Cardiac muscle cell (in vitro differentiated cells and primary cell): ENCODE results near the gene PROX1. TPM values are rescaled to one million over a fixed set of nuclear protein-coding genes. Genes with fewer than 3 reads are reported as not detected.

Experiments used
- DNase-seq, 2 donors: peaks; one replicate each; pipeline versions ENCODE4 v3.0.0 to v3.0.0-alpha.2; 2010 to 2017; ENCODE audit warnings: low read depth in 1 of 2, low spot score in 1 of 2
- H3K27ac ChIP-seq: fragments of 200-600 bp; sonication (generic); 2 replicates; pipeline ENCODE4 v1.5.1; 2016
- H3K27me3 ChIP-seq: fragments of 200-600 bp; sonication (generic); 2 replicates; pipeline ENCODE4 v1.6.0; 2016; ENCODE audit warnings: control low read depth
- H3K36me3 ChIP-seq: fragments of 200-600 bp; sonication (generic); 2 replicates; pipeline ENCODE4 v1.5.1; 2016; ENCODE audit warnings: control low read depth
- H3K4me1 ChIP-seq: fragments of 200-600 bp; sonication (generic); 2 replicates; pipeline ENCODE4 v1.8.1; 2017; ENCODE audit warnings: low read depth, mild to moderate bottlenecking, mixed run types
- H3K4me3 ChIP-seq: fragments of 200-600 bp; sonication (generic); 2 replicates; pipeline ENCODE4 v1.5.1; 2016; ENCODE audit warnings: mild to moderate bottlenecking
- H3K9me3 ChIP-seq: fragments of 200-600 bp; sonication (generic); 2 replicates; pipeline ENCODE4 v1.5.1; 2017; ENCODE audit warnings: low read depth, mild to moderate bottlenecking, control low read depth
- polyA plus RNA-seq: library from polyadenylated mRNA; unstranded; fragments of >200 nt; fragmentation: Nextera tagmentation; extraction: Ambion mirVana; gene quantifications from 2 replicates; pipeline ENCODE4 v1.2.1, GENCODE V29; 2016
- total RNA-seq: library from RNA; depleted of rRNA; stranded (reverse); fragments of >200 nt; gene quantifications from 2 replicates; pipeline ENCODE4 v1.2.3, GENCODE V29; 2016
- TF ChIP-seq, protein P1 (sequence below): IDR thresholded peaks from 2 replicates; pipeline ENCODE4 v1.5.1; 2012; ENCODE audit warnings: low read depth, mild to moderate bottlenecking, low read length

Gene PROX1
- total and polyA plus RNA-seq, 2 experiments from 2014 or later: 10.1 to 28.7 TPM

DNA sequence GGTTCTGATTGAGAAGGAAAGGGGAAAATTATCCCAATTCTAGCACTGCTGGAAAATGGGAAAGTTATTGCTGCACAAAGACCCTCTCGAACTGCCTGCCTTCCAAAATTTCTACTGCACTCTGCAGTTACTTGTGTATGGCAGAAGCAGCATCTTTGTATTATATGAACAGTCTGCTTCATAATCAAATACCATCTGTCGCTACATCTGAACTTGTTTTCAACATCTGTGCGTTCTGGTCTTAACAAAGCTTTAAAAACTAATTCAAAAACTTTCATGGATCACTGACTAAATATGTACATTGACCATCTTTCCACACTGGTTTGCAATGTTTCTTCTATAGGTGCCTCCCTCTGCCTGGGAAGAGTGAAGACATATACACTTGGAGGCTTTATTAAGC lies 79.2 kb downstream of the PROX1 start:
- Histone ChIP-seq H3K27me3 (no peaks in the 10 kb centered on the region), H3K36me3 (no peaks in the 10 kb centered on the region), H3K4me3 (no peak overlapping the region), H3K27ac (no peak overlapping the region), H3K9me3 (no peaks in the 10 kb centered on the region), H3K4me1 (no peaks in the 10 kb centered on the region)
- TF ChIP-seq, protein P1, sequence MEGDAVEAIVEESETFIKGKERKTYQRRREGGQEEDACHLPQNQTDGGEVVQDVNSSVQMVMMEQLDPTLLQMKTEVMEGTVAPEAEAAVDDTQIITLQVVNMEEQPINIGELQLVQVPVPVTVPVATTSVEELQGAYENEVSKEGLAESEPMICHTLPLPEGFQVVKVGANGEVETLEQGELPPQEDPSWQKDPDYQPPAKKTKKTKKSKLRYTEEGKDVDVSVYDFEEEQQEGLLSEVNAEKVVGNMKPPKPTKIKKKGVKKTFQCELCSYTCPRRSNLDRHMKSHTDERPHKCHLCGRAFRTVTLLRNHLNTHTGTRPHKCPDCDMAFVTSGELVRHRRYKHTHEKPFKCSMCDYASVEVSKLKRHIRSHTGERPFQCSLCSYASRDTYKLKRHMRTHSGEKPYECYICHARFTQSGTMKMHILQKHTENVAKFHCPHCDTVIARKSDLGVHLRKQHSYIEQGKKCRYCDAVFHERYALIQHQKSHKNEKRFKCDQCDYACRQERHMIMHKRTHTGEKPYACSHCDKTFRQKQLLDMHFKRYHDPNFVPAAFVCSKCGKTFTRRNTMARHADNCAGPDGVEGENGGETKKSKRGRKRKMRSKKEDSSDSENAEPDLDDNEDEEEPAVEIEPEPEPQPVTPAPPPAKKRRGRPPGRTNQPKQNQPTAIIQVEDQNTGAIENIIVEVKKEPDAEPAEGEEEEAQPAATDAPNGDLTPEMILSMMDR: no peak
- DNase-seq: no peak

DNA sequence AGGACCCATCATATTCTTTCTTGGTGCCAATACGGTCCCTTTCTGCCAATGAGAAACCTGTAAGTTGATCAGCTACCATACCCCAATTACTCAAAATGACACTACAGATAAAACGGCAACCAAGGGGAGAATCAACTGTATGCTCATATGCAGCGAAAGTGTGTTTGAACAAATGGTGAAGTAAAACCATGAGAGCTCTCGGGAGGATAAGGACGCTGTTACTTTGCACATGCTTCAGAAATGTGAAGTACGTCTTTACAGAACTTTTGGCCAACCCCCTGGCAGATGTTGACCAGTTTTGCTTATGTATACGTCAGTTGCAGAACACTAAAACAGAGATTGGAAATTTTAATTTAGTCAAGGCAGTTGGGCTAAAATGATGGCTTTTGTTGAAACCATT lies 79.6 kb downstream of the PROX1 start:
- Histone ChIP-seq H3K36me3 (no peaks in the 10 kb centered on the region), H3K9me3 (no peaks in the 10 kb centered on the region), H3K4me3 (no peak overlapping the region), H3K27me3 (no peaks in the 10 kb centered on the region), H3K4me1 (no peaks in the 10 kb centered on the region), H3K27ac (no peak overlapping the region)
- TF ChIP-seq, protein P1: no peak
- DNase-seq: no peak

DNA sequence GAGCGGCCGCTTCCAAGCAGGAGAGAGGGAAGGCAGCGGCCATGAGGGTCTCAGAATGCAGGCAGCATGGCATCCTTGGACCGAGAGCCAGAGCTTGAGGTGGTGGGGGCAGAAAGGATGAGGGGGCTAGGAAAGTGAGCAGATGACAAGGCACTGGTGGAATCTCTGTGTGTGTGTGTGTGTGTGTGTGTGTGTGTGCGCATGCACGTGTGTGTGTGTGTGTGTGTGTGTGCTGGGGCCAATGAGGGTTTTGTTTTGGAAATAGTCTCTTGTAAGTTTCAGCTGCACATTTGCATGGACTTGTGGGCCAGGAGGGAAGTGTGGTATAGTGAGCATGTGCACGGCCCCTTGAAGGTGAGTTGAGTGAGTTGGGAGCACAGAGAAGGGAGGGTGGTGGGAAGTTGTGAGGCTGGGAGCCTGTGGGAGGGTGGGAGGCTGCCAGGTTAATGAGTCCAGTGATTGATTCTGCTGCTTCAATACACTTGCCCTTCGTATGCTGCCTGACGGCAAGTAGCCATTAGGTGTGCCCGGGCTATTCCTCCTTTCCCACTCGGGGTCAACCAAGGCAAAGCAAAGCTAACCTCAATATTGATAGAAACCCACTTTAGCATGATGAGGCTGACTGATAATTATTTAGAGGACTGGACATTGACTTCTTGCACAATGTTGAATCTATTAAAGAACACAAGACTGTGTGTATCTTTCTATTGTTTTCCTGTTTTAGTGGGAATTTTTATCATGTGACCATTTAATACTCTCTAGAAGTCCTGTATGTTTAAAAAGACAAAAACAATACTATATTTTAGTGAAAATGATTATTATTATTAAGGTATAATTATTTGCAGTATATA lies 80.3 kb downstream of the PROX1 start:
- H3K27ac ChIP-seq: no peak overlapping the region
- no peaks in the 10 kb centered on the region for H3K4me1 ChIP-seq
- H3K27me3 ChIP-seq: no peaks in the 10 kb centered on the region
- no peak for DNase-seq
- TF ChIP-seq, protein P1: no peak
- H3K36me3 ChIP-seq: no peaks in the 10 kb centered on the region
- H3K4me3 ChIP-seq: no peak overlapping the region
- no peaks in the 10 kb centered on the region for H3K9me3 ChIP-seq

DNA sequence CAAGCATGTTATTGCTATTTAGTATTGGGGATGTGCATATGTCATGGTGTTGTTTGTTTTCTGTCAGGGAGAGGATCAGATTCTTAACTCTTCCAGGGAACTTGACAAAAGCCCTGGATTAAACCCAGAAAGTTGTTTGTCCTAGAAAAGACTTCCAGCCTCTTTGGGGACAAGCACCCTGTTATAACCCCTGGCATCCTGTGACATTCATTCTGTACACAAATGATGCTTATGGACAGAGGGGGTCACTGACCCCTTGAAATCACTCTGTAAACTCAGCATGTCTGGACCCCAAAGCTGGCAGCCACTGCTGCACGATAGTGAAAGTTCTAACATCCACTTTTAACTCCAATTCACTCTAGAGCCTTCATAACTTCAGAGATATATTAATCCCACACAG lies 81.2 kb downstream of the PROX1 start:
- H3K36me3 ChIP-seq: no peaks in the 10 kb centered on the region
- DNase-seq: no peak
- no peak overlapping the region for H3K4me3 ChIP-seq
- no peaks in the 10 kb centered on the region for H3K9me3 ChIP-seq
- H3K27ac ChIP-seq: no peak overlapping the region
- no peaks in the 10 kb centered on the region for H3K27me3 ChIP-seq
- no peaks in the 10 kb centered on the region for H3K4me1 ChIP-seq
- TF ChIP-seq, protein P1: no peak

DNA sequence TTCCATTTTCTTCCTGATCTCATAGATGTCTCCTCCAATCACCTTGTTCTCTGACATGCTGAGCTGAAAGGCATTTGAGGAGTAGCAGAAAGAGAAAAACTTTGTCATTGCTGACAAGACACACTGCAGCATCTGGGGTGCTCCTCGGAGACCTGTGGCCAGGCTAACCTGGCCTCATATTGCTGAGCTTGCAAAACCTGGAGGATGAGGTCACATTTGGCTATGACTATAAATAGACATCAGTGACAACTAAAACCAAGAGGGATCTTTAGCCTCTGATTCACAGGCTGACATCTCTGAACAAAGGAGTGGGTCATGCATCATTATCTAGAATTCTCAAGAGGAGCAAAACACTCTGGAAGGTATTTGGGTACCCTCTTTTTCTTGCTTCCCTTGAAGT lies 83.7 kb downstream of the PROX1 start:
- no peaks in the 10 kb centered on the region for H3K9me3 ChIP-seq
- no peak overlapping the region for H3K27ac ChIP-seq
- no peaks in the 10 kb centered on the region for H3K27me3 ChIP-seq
- no peaks in the 10 kb centered on the region for H3K4me1 ChIP-seq
- TF ChIP-seq, protein P1: no peak
- no peaks in the 10 kb centered on the region for H3K36me3 ChIP-seq
- DNase-seq: no peak
- H3K4me3 ChIP-seq: no peak overlapping the region
